ENCODE data around the gene TMEM255B.
A peak's percentile ranks its signal among the peaks of the same experiment; 100 is the strongest.
"Not testable (repeated sequence)": the region's sequence is repeated elsewhere in the genome, so short reads cannot be mapped to it uniquely, and the experiment has no call there.

Gene TMEM255B

GRCh38 chr13:113817860-113818691 is 59.0 kb downstream of the TMEM255B start:
- no peak for DNase-seq (ENCODE audit: low read depth)

- DNase-seq (ENCODE audit: low read depth) = no peak
Measured at GRCh38 chr13:113818700-113819295, 59.8 kb downstream of the TMEM255B start.

- DNase-seq (ENCODE audit: low read depth) = no peak
Measured at GRCh38 chr13:113819341-113819730, 60.3 kb downstream of the TMEM255B start.

GRCh38 chr13:113819731-113820715 is 61.0 kb downstream of the TMEM255B start:
- no peak for DNase-seq (ENCODE audit: low read depth)

GRCh38 chr13:113820813-113821651 is 62.0 kb downstream of the TMEM255B start:
- DNase-seq (ENCODE audit: low read depth) = peak; percentile 93

- DNase-seq (ENCODE audit: low read depth) = no peak
Measured at GRCh38 chr13:113821847-113822246, 62.8 kb downstream of the TMEM255B start.

GRCh38 chr13:113822266-113822665 is 63.2 kb downstream of the TMEM255B start:
- DNase-seq (ENCODE audit: low read depth) = no peak

- DNase-seq (ENCODE audit: low read depth) = no peak
Measured at GRCh38 chr13:113822956-113823744, 64.1 kb downstream of the TMEM255B start.

GRCh38 chr13:113823771-113824170 is 64.7 kb downstream of the TMEM255B start:
- no peak for DNase-seq (ENCODE audit: low read depth)

- DNase-seq (ENCODE audit: low read depth) = no peak
Measured at GRCh38 chr13:113825841-113826240, 66.8 kb downstream of the TMEM255B start.

- not testable (repeated sequence) for DNase-seq (ENCODE audit: low read depth)
Measured at GRCh38 chr13:113826446-113826845, 67.4 kb downstream of the TMEM255B start.

- DNase-seq (ENCODE audit: low read depth) = no peak
Measured at GRCh38 chr13:113827021-113827420, 68.0 kb downstream of the TMEM255B start.

- DNase-seq (ENCODE audit: low read depth) = no peak
Measured at GRCh38 chr13:113828282-113828825, 69.3 kb downstream of the TMEM255B start.

GRCh38 chr13:113830426-113830950 is 71.5 kb downstream of the TMEM255B start:
- not testable (repeated sequence) for DNase-seq (ENCODE audit: low read depth)

GRCh38 chr13:113831061-113831460 is 72.0 kb downstream of the TMEM255B start:
- DNase-seq (ENCODE audit: low read depth) = no peak

GRCh38 chr13:113832205-113832604 is 73.2 kb downstream of the TMEM255B start:
- DNase-seq (ENCODE audit: low read depth) = no peak

- DNase-seq (ENCODE audit: low read depth) = no peak
Measured at GRCh38 chr13:113832631-113833030, 73.6 kb downstream of the TMEM255B start.

GRCh38 chr13:113833111-113833830 is 74.2 kb downstream of the TMEM255B start:
- DNase-seq (ENCODE audit: low read depth) = no peak

- DNase-seq (ENCODE audit: low read depth) = not testable (repeated sequence)
Measured at GRCh38 chr13:113834006-113834405, 75.0 kb downstream of the TMEM255B start.

Data from fibroblast of the conjunctiva (primary cell).